Measurements from ENCODE around the gene KIF17.

GRCh38 chr1:20698195-20698910 lies 19.5 kb downstream of the KIF17 start:
- TF ChIP-seq POLR2A (IDR thresholded peaks at IDR 0.05; ENCODE audit: borderline replicate concordance, extremely low read depth, insufficient read depth, insufficient read length): no peak
- TF ChIP-seq CTCF (IDR thresholded peaks at IDR 0.05 in 2 of 3, conservative IDR thresholded peaks at IDR 0.05 in 1 of 3; ENCODE audit: borderline replicate concordance in 1 of 3, insufficient read depth in 1 of 3, low read depth in 2 of 3, low read length in 2 of 3): no peak
- TF ChIP-seq POLR2AphosphoS5 (IDR thresholded peaks at IDR 0.05; ENCODE audit: low read depth, low read length): no peak

Measured in HCT116 (cell line).